Measurements from ENCODE around the gene ZCCHC9.

GRCh38 chr5:81315830-81316229 lies 14.4 kb downstream of the ZCCHC9 start:
- TF ChIP-seq POLR2A (IDR thresholded peaks at IDR 0.05) (no peak), POLR2AphosphoS5 (IDR thresholded peaks at IDR 0.05) (no peak)

Measured in gastroesophageal sphincter (tissue), 2 donors.